Keratinocyte (primary cell): ENCODE results near the gene KCNMA1. TPM values are rescaled to one million over a fixed set of nuclear protein-coding genes. Genes with fewer than 3 reads are reported as not detected.

Source experiments
- DNase-seq: peaks from one replicate; pipeline ENCODE4 v3.0.0-alpha.2; 2011; ENCODE audit warnings: low read depth, missing footprints, low spot score
- FAIRE-seq: peaks from 2 replicates; lab custom pipeline; 2011; peaks lifted over from hg19 to GRCh38; lab: Jason Lieb, UNC
- H2AFZ ChIP-seq: 2 replicates; pipeline ENCODE4 v1.6.0; 2012; ENCODE audit warnings: low read length, control low read depth, inconsistent platforms; ENCODE audit not compliant: control insufficient read depth
- H3K27ac ChIP-seq: 2 replicates; pipeline ENCODE4 v1.5.1; 2011; ENCODE audit warnings: low read length; ENCODE audit not compliant: control insufficient read depth, insufficient read depth
- H3K27me3 ChIP-seq: 3 replicates; pipeline ENCODE4 v1.6.0; 2011; ENCODE audit warnings: low read length; ENCODE audit not compliant: control insufficient read depth, insufficient read depth; ENCODE audit errors: extremely low read depth
- H3K36me3 ChIP-seq, 2 experiments: 2 replicates in 1 of 2; 3 replicates in 1 of 2; pipeline ENCODE4 v1.5.1; 2011; ENCODE audit warnings: low read length in 2 of 2, mild to moderate bottlenecking in 1 of 2; ENCODE audit not compliant: control insufficient read depth in 2 of 2, insufficient read depth in 2 of 2; ENCODE audit errors: extremely low read depth in 1 of 2
- H3K4me1 ChIP-seq: 3 replicates; pipeline ENCODE4 v1.5.1; 2011; ENCODE audit warnings: low read length; ENCODE audit not compliant: control insufficient read depth, insufficient read depth; ENCODE audit errors: extremely low read depth
- H3K4me2 ChIP-seq: 3 replicates; pipeline ENCODE4 v1.6.0; 2011; ENCODE audit warnings: low read depth, low read length; ENCODE audit not compliant: control insufficient read depth, insufficient read depth; ENCODE audit errors: extremely low read depth
- H3K4me3 ChIP-seq, 3 experiments: fragments of 200-600 bp in 1 of 3; sonication (generic) in 1 of 3; 2 replicates in 2 of 3; 3 replicates in 1 of 3; pipeline ENCODE4 v1.5.1; 2011 to 2016; ENCODE audit warnings: low read length in 3 of 3, mild to moderate bottlenecking in 3 of 3, control low read depth in 2 of 3, inconsistent platforms in 1 of 3, low read depth in 1 of 3, mixed read lengths in 1 of 3, mixed run types in 1 of 3, moderate library complexity in 1 of 3; ENCODE audit not compliant: control insufficient read depth in 2 of 3, insufficient read depth in 2 of 3; ENCODE audit errors: extremely low read depth in 1 of 3
- H3K79me2 ChIP-seq: 2 replicates; pipeline ENCODE4 v1.6.0; 2012; ENCODE audit warnings: low read length; ENCODE audit not compliant: control insufficient read depth, insufficient read depth
- H3K9ac ChIP-seq: 3 replicates; pipeline ENCODE4 v1.6.0; 2011; ENCODE audit warnings: low read length; ENCODE audit not compliant: control insufficient read depth, insufficient read depth; ENCODE audit errors: extremely low read depth
- H3K9me1 ChIP-seq: 3 replicates; pipeline ENCODE4 v1.6.0; 2011; ENCODE audit warnings: low read length; ENCODE audit not compliant: control insufficient read depth, insufficient read depth; ENCODE audit errors: extremely low read depth
- H3K9me3 ChIP-seq: 2 replicates; pipeline ENCODE4 v1.5.1; 2012; ENCODE audit warnings: low read depth, low read length; ENCODE audit not compliant: control insufficient read depth
- H4K20me1 ChIP-seq: 3 replicates; pipeline ENCODE4 v1.6.0; 2011; ENCODE audit warnings: low read length; ENCODE audit not compliant: control insufficient read depth, insufficient read depth; ENCODE audit errors: extremely low read depth
- EZH2 ChIP-seq: IDR thresholded peaks from one replicate; pipeline ENCODE4 v1.6.1; 2012; ENCODE audit warnings: inconsistent platforms, mild to moderate bottlenecking, low read length, moderate library complexity
- dilution Hi-C: fragments of 300-500 bp; cut with MboI; formaldehyde crosslinking; loops from one replicate; pipeline ENCODE4 v1.7.0; 2020; ENCODE audit warnings: low sequenced_read_pairs; ENCODE audit not compliant: extremely low pct_ligation_motif_present
- polyA plus RNA-seq, 5 experiments: library from polyadenylated mRNA; depleted of rRNA in 3 of 5; stranded (reverse) in 3 of 5; stranded (forward) in 1 of 5; unstranded in 1 of 5; fragments of >200 nt; gene quantifications; 1 replicate in 1 of 5; 2 replicates in 3 of 5; 3 replicates in 1 of 5; pipeline versions ENCODE4 v1.2.1 to v1.2.3, GENCODE V29; 2011 to 2012; ENCODE audit warnings: missing spikeins in 2 of 5, low read depth in 1 of 5, low replicate concordance in 1 of 5
- TF ChIP-seq, protein P1 (sequence below), 3 experiments: IDR thresholded peaks in 1 of 3; conservative IDR thresholded peaks in 1 of 3; optimal IDR thresholded peaks in 1 of 3; 2 replicates in 2 of 3; 3 replicates in 1 of 3; pipeline versions ENCODE3 to v1.5.1; 2011; ENCODE audit warnings: low read length in 3 of 3, mild to moderate bottlenecking in 3 of 3, moderate library complexity in 2 of 3, control low read depth in 1 of 3, inconsistent platforms in 1 of 3; ENCODE audit not compliant: insufficient read depth in 2 of 3; ENCODE audit errors: extremely low read depth in 1 of 3

The KCNMA1 gene
- polyA plus RNA-seq, 1 donor (not counting 4 experiments of a cell fraction or from before 2014, with no cell fraction given) = 6.3 TPM

DNA sequence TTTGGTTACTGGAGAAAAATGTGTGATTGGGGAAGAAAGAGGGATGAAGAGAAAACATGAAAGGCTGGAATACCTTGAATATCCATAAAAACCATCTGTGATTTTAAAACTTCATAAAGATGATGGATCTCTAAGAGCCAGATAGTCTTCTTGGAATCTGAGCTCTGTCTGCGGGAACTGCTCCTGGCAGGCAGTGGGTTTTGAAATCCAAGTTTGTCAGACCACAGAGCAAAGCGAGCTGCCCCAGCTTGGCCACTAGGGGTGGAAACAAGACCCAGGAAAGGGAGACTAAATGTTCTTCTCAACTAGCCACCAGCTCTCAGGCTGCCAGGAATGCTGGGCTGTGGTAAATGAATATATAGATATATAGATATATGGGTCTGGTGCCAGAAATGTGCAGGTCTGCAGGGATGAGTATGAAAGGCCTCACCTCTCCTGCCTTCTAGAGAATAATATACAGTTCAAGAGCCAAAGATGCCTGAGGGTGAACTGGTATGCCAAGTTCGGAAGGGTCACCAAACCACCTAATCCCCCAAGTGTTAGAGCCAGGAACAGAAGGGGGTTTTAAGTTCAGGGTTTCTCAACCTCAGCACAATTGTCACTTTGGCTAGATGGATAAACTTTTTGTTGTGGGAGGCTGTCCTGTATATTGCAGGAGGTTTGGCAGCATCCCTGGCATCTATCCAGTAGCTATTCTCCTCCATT is 208.8 kb downstream of the KCNMA1 start:
- no peaks in the 10 kb centered on the region for H3K27me3 ChIP-seq
- TF ChIP-seq, protein P1, sequence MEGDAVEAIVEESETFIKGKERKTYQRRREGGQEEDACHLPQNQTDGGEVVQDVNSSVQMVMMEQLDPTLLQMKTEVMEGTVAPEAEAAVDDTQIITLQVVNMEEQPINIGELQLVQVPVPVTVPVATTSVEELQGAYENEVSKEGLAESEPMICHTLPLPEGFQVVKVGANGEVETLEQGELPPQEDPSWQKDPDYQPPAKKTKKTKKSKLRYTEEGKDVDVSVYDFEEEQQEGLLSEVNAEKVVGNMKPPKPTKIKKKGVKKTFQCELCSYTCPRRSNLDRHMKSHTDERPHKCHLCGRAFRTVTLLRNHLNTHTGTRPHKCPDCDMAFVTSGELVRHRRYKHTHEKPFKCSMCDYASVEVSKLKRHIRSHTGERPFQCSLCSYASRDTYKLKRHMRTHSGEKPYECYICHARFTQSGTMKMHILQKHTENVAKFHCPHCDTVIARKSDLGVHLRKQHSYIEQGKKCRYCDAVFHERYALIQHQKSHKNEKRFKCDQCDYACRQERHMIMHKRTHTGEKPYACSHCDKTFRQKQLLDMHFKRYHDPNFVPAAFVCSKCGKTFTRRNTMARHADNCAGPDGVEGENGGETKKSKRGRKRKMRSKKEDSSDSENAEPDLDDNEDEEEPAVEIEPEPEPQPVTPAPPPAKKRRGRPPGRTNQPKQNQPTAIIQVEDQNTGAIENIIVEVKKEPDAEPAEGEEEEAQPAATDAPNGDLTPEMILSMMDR (optimal IDR thresholded peaks at IDR 0.05 in 1 of 3, IDR thresholded peaks at IDR 0.05 in 1 of 3, conservative IDR thresholded peaks at IDR 0.05 in 1 of 3; ENCODE audit: extremely low read depth in 1 of 3, insufficient read depth in 2 of 3, low read length in 3 of 3) = peak; percentile 69 to 80 (median 72)
- no peak for TF ChIP-seq EZH2
- H3K4me2 ChIP-seq = no peak overlapping the region
- H3K79me2 ChIP-seq = no peaks in the 10 kb centered on the region
- DNase-seq = no peak
- no peaks in the 10 kb centered on the region for H3K4me1 ChIP-seq
- H3K9me1 ChIP-seq = no peaks in the 10 kb centered on the region
- H3K4me3 ChIP-seq = no peak overlapping the region
- no peak for FAIRE-seq
- no peaks in the 10 kb centered on the region for H3K36me3 ChIP-seq
- no peak overlapping the region for H3K27ac ChIP-seq
- H4K20me1 ChIP-seq = no peaks in the 10 kb centered on the region
- no peak overlapping the region for H2AFZ ChIP-seq
- H3K9ac ChIP-seq = no peak overlapping the region
- dilution Hi-C loops = no loop called here
- H3K9me3 ChIP-seq = no peaks in the 10 kb centered on the region

DNA sequence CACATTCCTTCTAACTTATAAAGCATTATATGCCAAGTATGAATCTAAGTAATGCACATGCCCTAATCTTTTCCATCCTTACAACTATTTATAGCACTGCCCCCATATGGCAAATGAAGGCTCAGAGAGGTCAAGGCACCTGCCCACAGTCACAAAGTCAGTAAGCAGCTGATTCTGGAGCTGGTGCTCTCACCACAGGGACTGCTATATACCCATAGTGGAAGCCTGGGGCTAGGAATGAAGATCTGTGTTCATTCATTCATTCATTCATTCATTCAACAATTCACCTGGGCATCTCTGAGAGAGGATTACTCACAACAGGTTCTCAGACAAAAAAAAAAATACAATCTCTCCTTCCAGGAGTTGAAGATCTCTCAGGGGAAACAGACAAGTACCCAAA is 213.4 kb downstream of the KCNMA1 start:
- Histone ChIP-seq H3K4me2 (no peak overlapping the region), H3K27ac (no peak overlapping the region), H3K9me3 (no peaks in the 10 kb centered on the region), H3K4me1 (no peaks in the 10 kb centered on the region), H3K4me3 (no peak overlapping the region), H3K79me2 (no peaks in the 10 kb centered on the region), H3K9ac (no peak overlapping the region), H3K36me3 (no peaks in the 10 kb centered on the region), H2AFZ (no peak overlapping the region), H4K20me1 (no peaks in the 10 kb centered on the region), H3K27me3 (no peaks in the 10 kb centered on the region), H3K9me1 (no peaks in the 10 kb centered on the region)
- DNase-seq (no peak), FAIRE-seq (no peak)
- TF ChIP-seq EZH2 = no peak
- TF ChIP-seq, protein P1 (optimal IDR thresholded peaks at IDR 0.05 in 1 of 3, IDR thresholded peaks at IDR 0.05 in 1 of 3, conservative IDR thresholded peaks at IDR 0.05 in 1 of 3; ENCODE audit: extremely low read depth in 1 of 3, insufficient read depth in 2 of 3, low read length in 3 of 3) = no peak
- dilution Hi-C loops = no loop called here
